Measurements from ENCODE around the gene SKI. TPM values are rescaled to one million over a fixed set of nuclear protein-coding genes. Genes with fewer than 3 reads are reported as not detected.
A peak's percentile ranks its signal among the peaks of the same experiment; 100 is the strongest.

Gene SKI
- total and polyA plus RNA-seq, 2 experiments from 2014 or later = 9.3 to 66.8 TPM

DNA sequence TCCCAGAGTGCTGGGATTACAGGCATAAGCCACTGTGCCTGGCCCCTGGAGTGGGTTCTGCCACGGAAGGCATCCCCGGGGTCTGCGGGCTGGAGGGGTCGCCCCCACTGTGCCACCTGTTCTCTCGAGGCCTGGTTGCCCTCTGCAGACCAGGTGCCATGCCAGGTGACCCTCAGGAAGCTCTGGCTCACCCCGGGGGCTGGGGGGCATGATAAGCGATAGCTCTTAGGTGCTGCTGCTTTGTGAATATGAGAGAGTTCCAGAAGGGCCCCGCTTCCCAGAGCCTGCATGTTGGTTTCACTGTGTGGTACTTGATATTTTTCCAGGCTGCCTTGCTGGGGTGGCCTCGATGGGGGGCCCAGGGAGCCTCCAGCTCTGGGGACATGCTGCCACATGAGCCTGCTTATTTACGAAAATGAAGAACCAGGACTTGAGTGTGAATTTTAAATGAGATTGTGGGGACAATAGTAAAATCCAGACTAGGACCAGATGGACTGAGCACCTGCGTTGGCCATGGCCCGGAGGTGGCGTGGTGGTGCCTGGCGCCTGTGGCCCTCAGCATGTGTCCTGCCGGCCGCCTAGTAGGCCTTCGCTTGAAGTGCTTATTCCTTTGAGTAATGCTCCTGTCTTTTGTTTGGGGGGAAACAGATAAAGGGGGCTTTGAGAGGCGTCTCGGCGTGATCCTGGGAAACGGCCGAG lies 7.3 kb downstream of the SKI start:
- Mint-ChIP-seq H3K27ac (peak overlapping the region; percentile 46; the same call in 1 of the 2 replicates), H3K4me3 (no peak overlapping the region), H3K27me3 (ENCODE audit: insufficient read depth, low read depth, poor library complexity) (peaks cover 13% of the 10 kb centered on the region), H3K9me3 (no peaks in the 10 kb centered on the region; the same call in 1 of the 3 replicates), H3K36me3 (ENCODE audit: low read depth) (peaks cover 3% of the 10 kb centered on the region; the same call in 1 of the 3 replicates), H3K4me1 (peaks cover 73% of the 10 kb centered on the region)
- TF ChIP-seq CREB1 (CRISPR knock-in tag; IDR thresholded peaks at IDR 0.05; ENCODE audit: low read depth) (no peak), EZH2 (IDR thresholded peaks at IDR 0.05; ENCODE audit: low read depth, unreplicated experiment) (no peak), ETS1 (IDR thresholded peaks at IDR 0.05) (no peak), STAT1 (IDR thresholded peaks at IDR 0.05; ENCODE audit: unreplicated experiment) (no peak)
- Histone ChIP-seq H3K27ac (ENCODE audit: low read depth) (no peak overlapping the region), H4K20me1 (replicated peaks; ENCODE audit: insufficient read depth) (peaks cover 93% of the 10 kb centered on the region), H3K79me2 (replicated peaks; ENCODE audit: insufficient read depth) (peaks cover 100% of the 10 kb centered on the region), H3K36me3 (ENCODE audit: insufficient read depth) (no peaks in the 10 kb centered on the region), H3K27me3 (ENCODE audit: insufficient read depth) (no peaks in the 10 kb centered on the region), H3K4me2 (no peak overlapping the region), H2AFZ (no peak overlapping the region), H3F3A (replicated peaks; ENCODE audit: low read depth) (peaks cover 13% of the 10 kb centered on the region; the same call in 1 of the 2 replicates), H3K4me1 (ENCODE audit: insufficient read depth) (peaks cover 34% of the 10 kb centered on the region; the same call in 1 of the 2 replicates), H3K9me2 (ENCODE audit: insufficient read depth) (no peaks in the 10 kb centered on the region), H3K4me3 (no peak overlapping the region)
- ATAC-seq (no peak), DNase-seq (ENCODE audit: low spot score) (no peak)

GRCh38 chr1:2236695-2237677 lies 8.9 kb downstream of the SKI start:
- ATAC-seq (no peak), DNase-seq (ENCODE audit: low spot score) (no peak)
- peaks cover 20% of the 10 kb centered on the region; the same call in 1 of the 2 replicates for H3K4me1 ChIP-seq (ENCODE audit: insufficient read depth)
- H3K36me3 Mint-ChIP-seq (ENCODE audit: low read depth) = peaks cover 14% of the 10 kb centered on the region
- H3K4me3 Mint-ChIP-seq = no peak overlapping the region; the same call in 2 of the 3 replicates
- H3K27ac ChIP-seq (ENCODE audit: low read depth) = peak overlapping the region; percentile 26; the same call in 1 of the 2 replicates
- no peak overlapping the region for H3K4me2 ChIP-seq
- H3K4me3 ChIP-seq = no peak overlapping the region
- H3K36me3 ChIP-seq (ENCODE audit: insufficient read depth) = no peaks in the 10 kb centered on the region; the same call in 1 of the 2 replicates
- no peak overlapping the region for H2AFZ ChIP-seq
- peaks cover 94% of the 10 kb centered on the region for H4K20me1 ChIP-seq (replicated peaks; ENCODE audit: insufficient read depth)
- H3K27me3 ChIP-seq (ENCODE audit: insufficient read depth) = no peaks in the 10 kb centered on the region
- peaks cover 63% of the 10 kb centered on the region for H3K4me1 Mint-ChIP-seq
- H3K9me2 ChIP-seq (ENCODE audit: insufficient read depth) = no peaks in the 10 kb centered on the region
- peak overlapping the region; percentile 15; the same call in 1 of the 2 replicates for H3K27ac Mint-ChIP-seq
- H3K9me3 Mint-ChIP-seq = no peaks in the 10 kb centered on the region; the same call in 2 of the 3 replicates
- H3K27me3 Mint-ChIP-seq (ENCODE audit: insufficient read depth, low read depth, poor library complexity) = peaks cover 10% of the 10 kb centered on the region
- peaks cover 100% of the 10 kb centered on the region for H3K79me2 ChIP-seq (replicated peaks; ENCODE audit: insufficient read depth)
- H3F3A ChIP-seq (replicated peaks; ENCODE audit: low read depth) = peaks cover 3% of the 10 kb centered on the region; the same call in 1 of the 2 replicates
- TF ChIP-seq, protein P1, sequence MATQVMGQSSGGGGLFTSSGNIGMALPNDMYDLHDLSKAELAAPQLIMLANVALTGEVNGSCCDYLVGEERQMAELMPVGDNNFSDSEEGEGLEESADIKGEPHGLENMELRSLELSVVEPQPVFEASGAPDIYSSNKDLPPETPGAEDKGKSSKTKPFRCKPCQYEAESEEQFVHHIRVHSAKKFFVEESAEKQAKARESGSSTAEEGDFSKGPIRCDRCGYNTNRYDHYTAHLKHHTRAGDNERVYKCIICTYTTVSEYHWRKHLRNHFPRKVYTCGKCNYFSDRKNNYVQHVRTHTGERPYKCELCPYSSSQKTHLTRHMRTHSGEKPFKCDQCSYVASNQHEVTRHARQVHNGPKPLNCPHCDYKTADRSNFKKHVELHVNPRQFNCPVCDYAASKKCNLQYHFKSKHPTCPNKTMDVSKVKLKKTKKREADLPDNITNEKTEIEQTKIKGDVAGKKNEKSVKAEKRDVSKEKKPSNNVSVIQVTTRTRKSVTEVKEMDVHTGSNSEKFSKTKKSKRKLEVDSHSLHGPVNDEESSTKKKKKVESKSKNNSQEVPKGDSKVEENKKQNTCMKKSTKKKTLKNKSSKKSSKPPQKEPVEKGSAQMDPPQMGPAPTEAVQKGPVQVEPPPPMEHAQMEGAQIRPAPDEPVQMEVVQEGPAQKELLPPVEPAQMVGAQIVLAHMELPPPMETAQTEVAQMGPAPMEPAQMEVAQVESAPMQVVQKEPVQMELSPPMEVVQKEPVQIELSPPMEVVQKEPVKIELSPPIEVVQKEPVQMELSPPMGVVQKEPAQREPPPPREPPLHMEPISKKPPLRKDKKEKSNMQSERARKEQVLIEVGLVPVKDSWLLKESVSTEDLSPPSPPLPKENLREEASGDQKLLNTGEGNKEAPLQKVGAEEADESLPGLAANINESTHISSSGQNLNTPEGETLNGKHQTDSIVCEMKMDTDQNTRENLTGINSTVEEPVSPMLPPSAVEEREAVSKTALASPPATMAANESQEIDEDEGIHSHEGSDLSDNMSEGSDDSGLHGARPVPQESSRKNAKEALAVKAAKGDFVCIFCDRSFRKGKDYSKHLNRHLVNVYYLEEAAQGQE (IDR thresholded peaks at IDR 0.05; ENCODE audit: unreplicated experiment) = no peak
- TF ChIP-seq JUNB (IDR thresholded peaks at IDR 0.05; ENCODE audit: unreplicated experiment) = no peak
- TF ChIP-seq ZNF114 (CRISPR knock-in tag; IDR thresholded peaks at IDR 0.05) = no peak
- no peak for TF ChIP-seq EZH2phosphoT487 (IDR thresholded peaks at IDR 0.05; ENCODE audit: unreplicated experiment)

Data from GM23338 (cell line).